GM21515 (cell line): ENCODE data around the gene PRR23E.

Experiments
- ATAC-seq: cut with Tn5 transposase; IDR thresholded peaks from one replicate; pipeline ENCODE4 v1.9.1; 2021; ENCODE audit not compliant: unreplicated experiment

PRR23E gene

DNA sequence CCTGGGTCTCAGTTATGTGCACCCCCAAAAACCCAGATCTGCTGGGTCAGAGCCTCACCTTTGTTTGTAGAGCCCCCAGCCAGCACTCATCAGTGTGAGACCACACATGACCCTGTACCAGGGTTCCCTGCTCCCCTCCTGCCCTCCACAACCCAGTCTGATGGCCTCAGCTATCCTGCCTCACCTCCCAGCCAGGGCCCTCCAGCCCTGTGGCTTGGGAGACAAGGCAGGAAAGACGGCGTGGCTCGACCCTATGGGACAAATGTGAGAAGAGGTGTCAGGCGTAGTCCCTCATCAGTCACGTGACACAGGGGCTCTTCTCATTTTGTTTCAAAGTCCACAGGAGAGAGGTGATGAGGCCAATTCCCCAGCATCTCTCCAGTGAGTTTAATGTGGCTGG lies 28.3 kb upstream of the PRR23E start:
- ATAC-seq: no peak

DNA sequence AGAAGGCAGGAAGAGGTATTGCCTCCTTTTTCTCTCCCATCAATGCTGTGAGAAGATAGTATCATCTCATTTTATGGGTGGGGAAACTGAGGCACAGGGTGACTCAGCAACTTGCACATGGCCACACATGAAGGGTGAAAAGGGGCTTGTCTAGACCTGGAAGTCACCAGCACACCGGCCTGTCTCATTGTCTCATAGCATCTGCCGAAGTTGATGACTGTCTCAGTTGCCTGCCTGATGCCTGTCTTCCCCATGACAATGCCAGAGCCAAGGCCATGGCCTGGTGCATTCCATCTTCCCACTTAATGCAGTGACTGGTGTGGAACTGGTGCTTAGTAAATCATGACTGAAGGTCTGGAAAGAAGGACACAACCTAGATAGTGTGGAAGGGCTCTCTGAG lies 27.9 kb upstream of the PRR23E start:
- no peak for ATAC-seq

DNA sequence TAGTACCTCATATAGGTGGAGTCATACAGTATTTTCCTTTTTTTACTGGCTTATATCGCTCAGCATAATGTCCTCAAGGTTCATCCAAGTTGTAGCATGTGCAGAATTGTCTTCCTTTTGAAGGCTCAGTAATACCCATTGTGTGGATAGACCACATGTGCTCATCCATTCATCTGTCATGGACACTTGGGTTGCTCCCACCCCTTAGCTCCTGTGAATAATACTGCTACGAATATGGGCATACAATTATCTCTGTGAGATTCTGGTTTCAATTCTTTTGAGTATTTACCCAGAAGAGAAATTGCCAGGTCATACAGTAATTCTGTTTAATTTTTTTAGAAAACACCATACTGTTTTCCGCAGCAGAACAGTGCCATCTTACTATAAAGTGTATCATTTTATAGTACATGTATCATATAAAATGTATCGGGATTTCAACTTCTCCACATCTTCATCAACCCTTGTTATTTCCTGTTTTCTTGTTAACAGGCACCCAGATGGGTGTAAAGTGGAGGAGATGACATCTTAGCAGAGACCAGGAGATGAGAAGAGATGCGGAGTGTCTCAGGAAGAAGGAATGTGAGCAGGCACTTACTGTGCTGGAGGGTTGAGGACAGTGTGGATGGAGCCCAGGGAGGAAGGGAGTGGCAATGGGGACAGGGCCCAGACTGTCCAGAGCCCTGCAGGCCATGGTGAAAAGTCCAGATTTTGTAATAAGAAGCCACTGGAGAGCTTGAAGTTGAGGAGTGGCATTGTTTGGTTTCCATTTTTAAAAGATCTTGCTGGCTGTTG lies 27.0 kb upstream of the PRR23E start:
- ATAC-seq: no peak

DNA sequence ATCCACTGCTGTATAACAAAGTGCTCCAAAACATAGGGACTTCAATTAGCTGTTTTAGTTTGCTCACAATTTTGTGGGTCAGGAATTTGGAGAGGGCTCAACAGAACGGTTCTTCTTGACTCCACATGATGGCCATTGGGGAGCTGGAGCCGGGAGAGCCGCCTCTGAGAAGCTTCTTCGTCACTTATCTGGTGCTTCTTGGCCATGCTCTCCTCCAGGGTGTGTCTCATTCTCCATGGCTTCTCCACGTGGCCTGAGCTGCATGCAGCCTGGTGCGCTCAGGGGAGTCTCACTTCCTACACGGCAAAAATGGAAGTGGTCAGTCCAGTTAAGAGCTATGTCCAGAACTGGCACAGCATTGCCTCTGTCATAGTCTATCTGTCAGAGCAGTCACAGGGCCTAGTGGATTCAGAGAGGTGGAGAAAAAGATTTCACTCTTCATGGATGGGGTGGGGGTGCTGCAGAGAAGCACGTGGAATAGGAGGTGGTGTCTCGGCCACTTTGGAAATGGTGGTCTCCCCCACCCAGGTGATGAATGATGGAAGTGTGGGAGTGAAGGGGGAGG lies 26.3 kb upstream of the PRR23E start:
- ATAC-seq: no peak

DNA sequence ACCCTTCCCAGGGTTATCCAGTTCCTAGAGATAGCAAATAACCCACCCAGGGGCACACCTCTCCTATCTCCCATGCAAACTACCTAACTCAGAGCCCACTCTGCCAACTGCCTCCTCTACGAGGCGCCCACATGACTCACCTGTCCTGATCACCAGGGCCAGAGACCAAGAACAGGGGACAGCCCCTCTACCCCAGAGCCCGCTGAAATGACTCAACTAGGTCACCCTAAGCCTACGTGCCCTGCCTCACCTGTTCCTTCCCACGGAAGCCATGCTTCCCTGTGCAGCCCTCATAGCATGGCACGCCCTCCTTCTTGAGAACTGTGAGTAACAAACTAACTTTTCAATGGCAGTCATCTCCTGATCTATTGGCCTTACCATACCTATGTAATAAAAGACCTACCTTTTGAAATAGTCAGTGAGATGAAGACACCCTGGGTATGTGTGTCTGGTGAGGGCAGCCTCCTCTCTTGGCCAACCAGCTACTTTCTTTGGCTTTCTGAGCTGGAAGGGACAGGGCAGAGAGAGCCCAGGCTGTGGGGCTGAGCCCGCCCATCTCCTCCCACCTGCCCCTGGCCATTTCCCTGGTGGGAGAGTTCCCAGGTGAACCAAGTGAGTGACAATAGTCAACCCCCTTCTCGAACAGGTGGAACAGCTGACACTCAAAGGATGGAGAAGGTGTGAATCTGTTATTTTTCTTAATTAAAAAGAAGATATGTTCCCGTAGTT lies 25.5 kb upstream of the PRR23E start:
- ATAC-seq: no peak

DNA sequence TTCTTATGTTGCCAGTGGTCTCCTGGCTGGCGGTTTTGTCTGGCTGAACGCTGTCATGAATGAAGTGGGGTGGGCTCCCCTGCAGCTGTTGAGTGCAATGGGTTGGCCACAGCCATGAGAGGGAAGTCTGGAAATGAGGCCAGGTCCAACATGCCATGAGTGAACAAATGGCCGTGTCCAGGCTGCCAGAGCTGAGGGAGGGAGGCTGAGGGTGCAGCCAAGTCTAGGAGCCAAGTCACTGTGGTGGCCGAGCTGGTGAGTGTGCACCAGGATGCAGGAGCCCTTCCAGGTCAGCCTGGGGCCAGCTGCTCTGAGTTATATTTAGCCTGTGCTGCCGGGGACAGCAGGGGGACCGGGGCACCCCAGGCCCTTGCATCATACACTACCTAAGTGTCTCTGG lies 24.7 kb upstream of the PRR23E start:
- ATAC-seq: no peak

DNA sequence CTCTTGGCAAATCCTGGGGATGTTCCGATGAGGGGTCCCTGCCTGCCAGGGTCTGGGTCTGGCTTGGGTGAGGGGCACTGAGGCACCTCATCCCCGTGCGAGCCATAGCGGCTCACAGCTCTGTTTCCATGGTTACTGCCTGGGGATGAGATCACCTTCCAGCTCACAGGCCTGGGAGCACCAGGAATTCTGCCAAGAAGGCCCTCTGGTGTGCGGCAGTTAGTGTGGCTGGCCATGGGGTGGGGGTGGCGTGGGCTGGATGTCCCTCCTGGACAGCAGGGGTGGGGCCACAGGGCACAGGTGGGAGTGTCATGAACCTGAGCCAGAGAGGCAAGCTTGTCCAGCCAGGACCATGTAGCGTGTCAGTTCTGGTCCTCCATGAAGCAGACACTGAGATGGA lies 22.1 kb upstream of the PRR23E start:
- no peak for ATAC-seq

DNA sequence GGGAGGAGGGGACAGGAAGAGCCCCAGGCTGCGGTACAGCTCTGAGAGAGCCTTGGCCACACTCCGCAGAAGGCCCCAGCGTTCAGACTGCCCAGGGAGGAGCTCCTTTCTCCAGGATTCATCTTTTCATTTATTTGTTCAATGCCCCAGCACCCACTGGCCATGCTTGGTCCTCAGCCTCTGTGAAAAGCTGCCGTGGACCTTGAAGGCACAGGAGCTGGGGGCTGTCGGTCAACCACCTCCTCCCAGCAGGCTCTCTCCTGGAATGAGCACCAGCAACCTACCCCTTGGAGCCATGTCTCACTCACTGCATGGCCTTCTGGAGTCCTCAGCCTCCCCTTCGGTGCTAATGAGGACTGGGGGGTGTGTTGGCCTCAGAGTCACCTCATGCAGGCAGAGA lies 21.6 kb upstream of the PRR23E start:
- no peak for ATAC-seq

DNA sequence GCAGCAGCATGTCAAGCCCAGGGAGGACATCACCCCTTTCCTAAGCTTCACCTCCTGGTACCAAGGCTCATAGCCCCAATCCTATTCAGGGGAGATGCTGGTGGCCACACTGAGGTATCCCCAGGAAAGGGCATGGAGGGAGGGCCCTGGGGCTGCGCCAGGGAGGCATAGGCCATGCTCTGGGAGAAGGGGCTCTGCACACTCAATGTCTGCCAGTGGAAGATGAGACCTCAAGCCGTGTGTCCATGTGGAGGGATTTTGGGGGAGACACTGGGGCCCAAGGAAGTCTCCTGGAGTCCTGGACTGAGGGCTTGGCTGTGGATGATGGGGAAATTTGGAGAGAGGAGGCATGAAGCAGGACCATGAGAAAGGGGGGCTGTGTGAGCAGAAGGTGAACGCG lies 21.2 kb upstream of the PRR23E start:
- no peak for ATAC-seq

DNA sequence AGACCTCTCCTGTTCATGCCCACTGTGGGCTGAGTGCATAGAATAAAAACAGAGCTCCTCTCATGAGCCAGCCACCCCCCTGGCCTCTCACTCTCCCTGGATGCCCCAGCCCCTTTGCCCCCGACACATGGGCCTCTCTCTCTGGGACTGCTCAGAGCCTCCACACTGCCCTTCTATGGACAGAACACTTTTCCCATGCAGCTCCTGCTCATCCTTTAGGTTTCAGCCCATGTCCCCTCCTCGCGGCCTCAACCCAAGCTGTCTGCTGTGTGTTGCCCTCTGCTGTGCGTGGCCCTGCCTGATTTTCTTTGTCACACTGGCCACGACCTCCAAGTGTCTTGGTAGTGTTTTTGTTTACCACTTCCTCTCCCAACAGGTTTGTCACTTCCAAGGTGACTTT lies 20.7 kb upstream of the PRR23E start:
- no peak for ATAC-seq

DNA sequence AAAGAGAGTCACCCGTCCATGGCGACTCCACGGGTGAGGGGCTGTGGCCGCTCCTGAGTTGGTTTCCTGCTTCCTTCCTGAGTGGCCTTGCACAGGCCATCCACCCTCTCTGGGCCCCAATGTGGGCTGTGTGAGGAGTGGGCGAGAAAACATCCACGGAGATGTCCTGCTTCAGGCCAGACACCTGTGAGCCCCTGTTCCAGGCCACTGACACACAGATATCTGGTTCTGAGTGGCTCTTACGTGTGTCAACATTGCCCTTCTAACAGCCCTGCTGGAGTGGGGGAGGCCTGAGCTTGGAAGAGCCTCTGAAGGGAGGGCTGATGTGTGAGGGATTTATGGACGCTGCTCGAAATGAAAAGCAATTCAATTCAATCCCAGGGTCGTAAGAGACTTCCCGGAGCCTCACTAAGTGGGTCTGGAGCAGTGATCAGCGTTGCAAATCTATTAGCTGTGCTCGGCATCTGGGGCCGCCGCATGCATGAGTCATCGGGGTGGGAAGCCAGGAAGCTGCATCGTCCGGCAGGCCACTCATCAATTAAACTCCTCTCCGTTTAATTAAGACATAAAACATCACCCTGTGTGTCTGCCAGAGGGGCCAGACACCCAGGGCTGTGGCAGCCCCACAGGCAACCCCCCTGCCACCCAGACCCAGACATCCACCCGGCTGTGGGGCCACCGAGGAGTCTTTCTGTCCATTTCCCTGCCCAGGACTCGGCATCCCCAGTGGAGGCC lies 20.0 kb upstream of the PRR23E start:
- ATAC-seq: no peak

DNA sequence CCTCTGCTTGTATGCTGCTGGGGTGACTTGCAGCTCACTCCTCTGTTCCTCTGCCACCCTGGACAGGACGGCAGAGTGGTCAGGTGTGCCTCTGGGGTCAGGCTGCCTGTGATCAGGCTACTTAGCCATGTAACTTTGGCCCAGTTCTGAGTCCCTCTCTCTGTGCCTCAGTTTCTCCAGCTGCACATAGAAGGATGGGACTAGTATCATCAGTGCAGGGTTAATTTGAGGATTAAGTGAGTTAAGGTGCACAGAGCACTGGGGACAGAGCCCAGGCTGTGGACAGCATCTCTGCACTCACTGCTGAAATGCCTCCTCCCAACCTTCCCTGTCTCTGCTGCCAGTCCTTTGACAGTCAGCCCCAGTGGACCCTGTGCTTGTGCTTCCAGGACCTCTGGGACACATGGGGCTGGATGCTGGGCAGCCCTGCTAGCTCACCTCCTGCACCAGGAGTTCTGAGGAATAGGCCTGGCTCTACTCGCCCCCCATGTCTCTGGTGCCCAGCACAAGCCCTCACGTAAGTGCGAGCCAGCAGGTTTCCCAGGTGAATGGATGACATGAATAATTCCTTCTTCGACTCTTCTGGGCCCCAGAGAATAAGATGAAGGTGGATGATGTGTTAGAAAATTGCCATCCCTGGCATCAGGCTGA lies 19.3 kb upstream of the PRR23E start:
- ATAC-seq: no peak

DNA sequence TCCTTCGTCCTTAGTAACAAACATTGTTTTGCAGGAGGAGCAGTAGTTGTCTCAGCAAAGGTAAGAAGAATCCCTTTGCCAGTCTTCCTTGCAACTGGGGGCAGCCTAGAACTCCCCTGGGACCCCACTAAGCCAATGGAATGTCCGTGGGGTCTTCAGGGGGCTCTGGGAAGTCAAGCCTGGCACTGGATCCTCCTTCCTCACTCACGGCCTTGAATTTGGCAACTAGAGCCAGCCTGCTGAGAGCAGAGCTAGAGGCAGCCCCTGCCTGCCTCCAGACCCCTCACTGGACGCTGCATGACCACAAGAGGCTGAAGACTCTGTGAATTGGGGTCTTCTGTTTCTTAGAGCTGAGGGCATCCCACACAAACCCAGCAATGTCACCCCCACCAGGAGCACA lies 18.6 kb upstream of the PRR23E start:
- no peak for ATAC-seq

DNA sequence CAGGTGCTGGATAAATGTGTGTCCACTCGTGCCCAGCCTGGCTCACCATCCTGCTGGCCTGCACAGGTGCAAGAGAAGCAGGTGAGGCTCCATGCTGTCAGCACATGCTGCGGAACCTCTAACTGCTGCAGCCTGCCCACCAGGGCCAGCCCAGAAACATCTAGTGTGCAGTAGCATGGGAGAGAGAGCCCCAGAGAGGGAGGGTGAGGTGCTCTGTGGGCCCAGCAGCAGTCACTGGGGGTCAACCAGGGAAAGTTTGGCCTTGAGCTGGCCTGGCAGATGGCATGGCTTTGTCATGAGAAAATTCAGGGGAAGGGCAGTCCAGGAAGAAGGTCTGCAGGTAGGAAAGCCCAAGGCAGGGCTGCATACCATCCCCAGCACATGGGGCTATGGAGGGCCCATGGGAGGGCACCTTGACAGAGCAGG lies 18.2 kb upstream of the PRR23E start:
- ATAC-seq: no peak

DNA sequence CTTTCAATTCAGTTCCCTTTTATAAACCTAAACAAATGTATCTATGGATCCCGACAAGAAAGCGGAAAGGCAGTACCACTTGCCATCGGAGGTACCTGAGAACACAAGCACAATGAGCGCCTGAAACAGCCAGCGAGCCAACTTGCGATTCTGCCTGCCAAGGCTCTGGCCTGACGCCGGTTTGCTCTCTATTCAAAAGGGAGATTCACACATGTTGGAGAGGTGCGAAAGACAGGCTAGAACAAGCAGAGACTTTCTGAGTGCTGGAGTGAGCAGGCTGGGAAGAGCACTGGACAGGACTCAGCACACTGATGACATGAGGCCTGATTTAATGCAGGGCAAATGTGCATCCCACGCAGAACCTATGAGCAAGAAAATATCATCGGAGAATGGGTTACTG lies 17.7 kb upstream of the PRR23E start:
- no peak for ATAC-seq

DNA sequence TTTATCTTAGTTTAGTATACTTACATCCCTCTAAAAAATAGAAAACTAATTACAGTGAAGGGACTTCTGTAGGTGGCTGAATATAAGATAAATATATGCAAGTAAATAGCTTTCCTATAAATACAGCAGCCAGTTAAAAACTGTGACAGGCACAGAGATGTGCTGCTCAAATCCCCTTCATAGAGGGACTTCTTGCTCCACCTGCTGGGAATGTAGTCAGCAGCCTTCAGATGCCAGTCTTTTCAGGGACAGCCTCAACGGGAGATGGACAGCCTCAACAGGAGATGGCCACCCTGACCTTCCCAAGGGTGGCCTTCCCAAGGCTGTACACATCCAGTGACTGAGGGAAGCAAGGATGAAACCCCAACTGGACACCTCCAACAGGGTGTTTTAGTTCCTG lies 15.7 kb upstream of the PRR23E start:
- ATAC-seq: no peak

DNA sequence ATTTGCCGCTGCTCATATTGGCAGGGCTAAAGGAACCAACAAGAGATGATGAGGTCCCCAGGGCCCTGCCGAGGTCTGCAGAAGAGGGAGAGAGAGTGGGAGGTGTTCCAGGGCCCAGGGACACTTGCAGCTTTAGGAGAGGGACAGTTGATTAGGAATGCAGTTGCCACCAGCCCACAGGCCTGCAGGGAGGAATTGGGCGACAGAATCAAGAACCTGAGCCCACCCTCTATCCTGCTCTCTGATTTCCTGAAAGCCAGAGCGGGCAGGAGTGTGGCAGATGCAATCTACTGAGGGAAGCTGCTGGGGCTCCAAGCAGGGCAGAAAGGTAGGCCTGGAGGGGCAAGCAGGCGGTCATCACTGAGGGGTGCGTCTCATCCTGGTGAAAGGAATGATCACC lies 12.1 kb upstream of the PRR23E start:
- no peak for ATAC-seq

DNA sequence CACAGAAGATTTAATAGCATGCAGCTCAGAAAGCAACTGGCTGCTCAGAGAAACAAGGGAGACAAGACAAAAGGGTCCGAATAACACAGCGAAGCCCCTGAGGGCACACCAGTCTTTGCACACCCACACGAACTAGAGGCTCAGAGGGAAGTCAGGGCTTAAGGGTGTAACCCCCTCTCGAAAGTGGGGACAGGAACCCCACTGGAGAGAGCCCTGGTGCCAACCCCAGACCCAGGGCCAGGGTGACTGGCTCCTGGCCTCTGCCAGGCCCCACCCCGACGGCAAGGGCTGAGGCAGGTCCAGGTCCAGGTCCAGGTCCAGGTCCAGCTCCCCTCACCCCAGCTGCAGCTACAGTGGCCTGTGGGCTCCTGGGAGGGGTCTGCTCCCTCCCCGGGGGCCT lies 10.5 kb upstream of the PRR23E start:
- no peak for ATAC-seq

DNA sequence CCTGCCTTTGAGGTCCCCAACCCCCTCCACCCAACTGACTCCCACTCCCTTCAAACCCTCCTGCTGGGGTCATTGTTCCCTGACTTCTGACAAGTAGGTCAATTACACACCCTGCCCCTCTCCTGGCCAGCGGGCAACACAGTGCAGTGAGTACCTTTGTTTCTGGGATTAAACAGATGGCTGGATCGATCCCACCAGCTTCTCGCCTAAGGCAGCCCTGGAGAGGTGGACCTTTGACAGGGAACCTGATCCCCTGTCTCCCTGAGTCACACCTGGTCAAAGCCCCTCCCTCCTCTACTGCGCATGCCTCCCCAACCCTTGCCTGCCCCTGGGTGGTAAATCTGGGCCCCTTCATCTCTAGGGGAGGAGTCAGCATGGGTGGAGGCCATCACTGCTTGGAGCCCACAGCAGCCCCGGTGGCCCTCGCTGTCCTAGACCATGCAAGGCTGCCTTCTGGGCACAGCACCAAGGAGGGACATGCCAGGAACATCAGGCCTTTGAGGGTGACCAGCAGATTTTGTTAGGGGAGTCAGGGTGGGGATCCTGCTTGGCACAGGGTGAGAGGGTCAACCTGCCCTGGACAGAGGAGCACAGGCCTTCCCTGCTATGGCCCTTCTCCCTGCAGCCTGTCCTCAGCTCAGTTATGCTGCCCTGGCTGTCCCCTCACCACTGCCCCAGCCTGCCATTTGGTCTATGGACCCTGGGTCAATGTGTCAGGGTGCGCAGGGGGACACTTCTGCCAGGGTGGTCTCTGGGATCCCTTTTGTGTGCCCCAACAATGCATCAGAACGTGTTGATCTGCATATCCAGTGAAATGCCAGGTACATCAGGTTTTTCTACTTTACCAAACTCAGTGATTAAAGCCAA lies 9.8 kb upstream of the PRR23E start:
- ATAC-seq: no peak
